ENCODE measurements around the gene MAP2.

MAP2 gene

DNA sequence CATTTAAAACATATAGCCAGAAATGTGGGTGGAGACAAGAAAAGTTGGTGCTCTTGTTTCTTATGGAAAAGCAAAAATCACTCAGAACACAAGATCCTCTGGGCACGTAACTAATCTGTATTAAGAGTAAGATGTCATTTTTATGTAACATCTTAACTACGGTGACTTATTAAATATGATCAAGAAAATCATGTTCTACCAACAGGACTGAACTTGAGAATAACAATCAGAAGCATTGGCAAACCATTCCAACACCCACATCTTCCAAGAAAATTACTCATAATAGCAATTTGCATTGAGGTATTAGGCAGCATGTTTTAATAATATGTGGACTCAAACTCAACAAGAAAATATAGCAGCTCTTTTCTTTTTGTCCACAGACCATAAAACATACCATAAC lies 21.6 kb downstream of the MAP2 start:
- H3K4me3 ChIP-seq (ENCODE audit: low read depth, low read length): no peak overlapping the region
- no peak for TF ChIP-seq MYC (IDR thresholded peaks at IDR 0.05; ENCODE audit: low read depth, low read length)
- TF ChIP-seq, protein P1, sequence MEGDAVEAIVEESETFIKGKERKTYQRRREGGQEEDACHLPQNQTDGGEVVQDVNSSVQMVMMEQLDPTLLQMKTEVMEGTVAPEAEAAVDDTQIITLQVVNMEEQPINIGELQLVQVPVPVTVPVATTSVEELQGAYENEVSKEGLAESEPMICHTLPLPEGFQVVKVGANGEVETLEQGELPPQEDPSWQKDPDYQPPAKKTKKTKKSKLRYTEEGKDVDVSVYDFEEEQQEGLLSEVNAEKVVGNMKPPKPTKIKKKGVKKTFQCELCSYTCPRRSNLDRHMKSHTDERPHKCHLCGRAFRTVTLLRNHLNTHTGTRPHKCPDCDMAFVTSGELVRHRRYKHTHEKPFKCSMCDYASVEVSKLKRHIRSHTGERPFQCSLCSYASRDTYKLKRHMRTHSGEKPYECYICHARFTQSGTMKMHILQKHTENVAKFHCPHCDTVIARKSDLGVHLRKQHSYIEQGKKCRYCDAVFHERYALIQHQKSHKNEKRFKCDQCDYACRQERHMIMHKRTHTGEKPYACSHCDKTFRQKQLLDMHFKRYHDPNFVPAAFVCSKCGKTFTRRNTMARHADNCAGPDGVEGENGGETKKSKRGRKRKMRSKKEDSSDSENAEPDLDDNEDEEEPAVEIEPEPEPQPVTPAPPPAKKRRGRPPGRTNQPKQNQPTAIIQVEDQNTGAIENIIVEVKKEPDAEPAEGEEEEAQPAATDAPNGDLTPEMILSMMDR (IDR thresholded peaks at IDR 0.05; ENCODE audit: low read depth, low read length): no peak
- no peak for TF ChIP-seq POLR2A (IDR thresholded peaks at IDR 0.05; ENCODE audit: extremely low read depth, insufficient read length)
- TF ChIP-seq, protein P2, sequence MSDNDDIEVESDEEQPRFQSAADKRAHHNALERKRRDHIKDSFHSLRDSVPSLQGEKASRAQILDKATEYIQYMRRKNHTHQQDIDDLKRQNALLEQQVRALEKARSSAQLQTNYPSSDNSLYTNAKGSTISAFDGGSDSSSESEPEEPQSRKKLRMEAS (IDR thresholded peaks at IDR 0.05; ENCODE audit: low read depth, low read length): no peak
- DNase-seq (ENCODE audit: low read depth): no peak

DNA sequence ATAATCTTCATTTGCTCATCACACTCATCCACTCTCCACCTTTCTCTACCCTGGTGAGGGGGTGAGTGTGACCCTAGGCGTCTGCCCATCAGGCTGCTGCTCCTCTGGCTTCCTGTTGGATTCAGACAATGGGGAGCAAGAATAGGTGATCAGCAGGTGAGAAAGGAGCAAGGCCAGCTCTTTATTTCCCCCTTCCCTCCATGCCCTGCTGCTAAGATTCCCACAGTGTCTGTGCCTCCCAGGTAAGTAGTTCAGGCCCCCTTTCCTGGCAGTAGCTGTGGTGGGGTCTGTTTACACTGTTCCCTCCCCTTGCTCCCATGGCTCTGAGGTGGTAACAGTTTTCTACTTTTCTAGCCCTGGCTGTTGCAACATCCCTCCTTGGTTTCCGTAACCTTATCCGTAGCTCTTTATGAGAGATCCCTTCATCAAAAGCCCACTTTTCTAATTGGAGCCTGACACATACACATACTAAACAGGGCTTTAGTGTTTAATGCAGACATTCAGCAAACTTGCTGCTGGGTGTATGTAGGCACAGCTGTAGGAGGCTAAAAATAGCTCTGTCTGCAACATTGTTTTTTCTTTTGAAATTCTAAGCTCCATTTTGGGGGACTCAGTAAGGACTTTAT lies 27.5 kb downstream of the MAP2 start:
- DNase-seq (ENCODE audit: low read depth): no peak
- H3K4me3 ChIP-seq (ENCODE audit: low read depth, low read length): no peak overlapping the region
- TF ChIP-seq POLR2A (IDR thresholded peaks at IDR 0.05; ENCODE audit: extremely low read depth, insufficient read length): no peak

DNA sequence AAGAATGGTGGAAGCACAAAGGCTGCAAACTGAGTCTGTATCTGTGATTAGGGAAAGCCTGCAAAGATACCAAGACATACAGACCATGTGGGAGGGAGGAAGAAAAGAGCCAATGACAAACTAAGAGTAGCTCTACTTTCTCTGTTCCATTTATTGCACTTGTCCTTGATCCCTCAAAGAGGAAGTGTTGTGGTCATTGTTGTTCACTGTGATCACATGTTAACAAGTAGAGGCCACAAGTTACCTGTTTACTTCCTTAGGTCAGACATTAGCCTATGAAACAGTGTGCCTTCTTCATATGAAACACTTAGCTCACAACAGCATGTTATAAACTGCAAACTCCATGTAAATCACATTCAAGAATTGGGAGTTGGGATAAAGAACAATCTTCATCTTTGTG lies 32.6 kb downstream of the MAP2 start:
- peak; percentile 7 for DNase-seq (ENCODE audit: low read depth)
- no peak overlapping the region for H3K4me3 ChIP-seq (ENCODE audit: low read depth, low read length)
- TF ChIP-seq MYC (IDR thresholded peaks at IDR 0.05; ENCODE audit: low read depth, low read length) (no peak), POLR2A (IDR thresholded peaks at IDR 0.05; ENCODE audit: extremely low read depth, insufficient read length) (no peak)
- TF ChIP-seq, protein P1 (IDR thresholded peaks at IDR 0.05; ENCODE audit: low read depth, low read length): no peak
- TF ChIP-seq, protein P2 (IDR thresholded peaks at IDR 0.05; ENCODE audit: low read depth, low read length): no peak

DNA sequence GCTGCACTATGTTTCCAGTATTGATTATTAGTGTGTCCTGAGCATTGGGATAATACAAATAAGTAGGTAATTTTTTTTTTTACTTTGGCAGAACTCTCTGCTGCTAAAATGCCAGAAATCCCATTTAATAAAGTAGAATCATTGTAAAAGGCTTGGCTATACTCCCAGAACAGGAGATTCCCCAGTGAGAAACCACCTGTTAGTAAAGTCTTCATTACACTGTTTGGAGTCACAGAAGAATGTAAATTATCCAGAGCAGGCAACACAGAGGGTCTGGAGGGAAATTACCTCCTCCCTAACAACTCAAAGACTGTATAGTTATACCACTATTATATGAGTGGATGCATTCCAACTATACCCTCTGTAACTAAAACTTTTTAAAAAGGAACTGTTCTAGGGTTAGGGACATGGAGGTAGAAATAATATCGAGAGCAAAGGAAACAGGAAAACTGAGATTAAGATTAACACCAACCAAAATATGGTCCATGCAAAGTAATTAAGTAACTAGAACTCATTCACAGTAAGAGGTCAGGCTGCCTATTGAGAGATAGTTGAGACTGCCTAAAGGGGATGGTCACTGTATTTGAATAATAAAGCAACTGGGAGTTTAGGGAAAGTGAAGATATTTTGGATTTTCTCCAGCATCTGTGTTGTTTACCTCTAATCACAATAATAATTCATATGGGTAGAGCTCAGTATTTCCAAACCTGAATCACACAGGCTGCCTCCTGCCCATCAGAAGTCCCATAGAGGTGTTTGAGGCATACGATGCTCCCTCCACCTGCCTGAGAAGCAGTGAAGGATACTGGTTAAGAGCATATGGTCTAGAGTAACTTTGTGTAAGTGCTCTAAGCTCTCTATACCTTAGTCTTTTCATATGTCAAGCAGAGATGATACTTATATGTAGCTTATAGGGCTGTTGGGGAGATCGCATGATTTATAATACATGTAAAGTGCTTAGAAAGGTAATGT lies 34.4 kb downstream of the MAP2 start:
- TF ChIP-seq MYC (IDR thresholded peaks at IDR 0.05; ENCODE audit: low read depth, low read length): no peak
- TF ChIP-seq, protein P1 (IDR thresholded peaks at IDR 0.05; ENCODE audit: low read depth, low read length): no peak
- TF ChIP-seq, protein P2 (IDR thresholded peaks at IDR 0.05; ENCODE audit: low read depth, low read length): no peak
- TF ChIP-seq POLR2A (IDR thresholded peaks at IDR 0.05; ENCODE audit: extremely low read depth, insufficient read length): no peak
- no peak for DNase-seq (ENCODE audit: low read depth)
- H3K4me3 ChIP-seq (ENCODE audit: low read depth, low read length): no peak overlapping the region

DNA sequence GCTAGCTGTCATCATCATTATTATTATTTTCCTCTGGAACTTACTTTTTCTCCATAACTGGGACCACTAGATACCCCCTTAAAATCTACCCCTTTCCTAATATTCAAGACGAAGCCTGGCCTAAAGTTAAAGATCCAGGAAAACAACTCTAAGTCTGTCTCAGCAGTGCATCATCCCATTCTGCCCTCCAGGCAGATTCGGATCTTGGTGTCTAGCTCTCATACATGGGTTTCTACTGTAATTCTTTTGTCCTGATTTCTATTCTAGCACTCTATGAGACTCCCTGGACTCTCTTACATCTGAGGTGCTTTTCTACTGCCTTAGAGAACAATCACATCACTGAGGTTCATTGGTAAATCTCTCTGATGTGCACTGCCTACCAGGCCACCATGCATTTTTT lies 35.5 kb downstream of the MAP2 start:
- no peak for DNase-seq (ENCODE audit: low read depth)
- no peak overlapping the region for H3K4me3 ChIP-seq (ENCODE audit: low read depth, low read length)
- TF ChIP-seq MYC (IDR thresholded peaks at IDR 0.05; ENCODE audit: low read depth, low read length) (no peak), POLR2A (IDR thresholded peaks at IDR 0.05; ENCODE audit: extremely low read depth, insufficient read length) (no peak)
- TF ChIP-seq, protein P1 (IDR thresholded peaks at IDR 0.05; ENCODE audit: low read depth, low read length): no peak
- TF ChIP-seq, protein P2 (IDR thresholded peaks at IDR 0.05; ENCODE audit: low read depth, low read length): no peak

DNA sequence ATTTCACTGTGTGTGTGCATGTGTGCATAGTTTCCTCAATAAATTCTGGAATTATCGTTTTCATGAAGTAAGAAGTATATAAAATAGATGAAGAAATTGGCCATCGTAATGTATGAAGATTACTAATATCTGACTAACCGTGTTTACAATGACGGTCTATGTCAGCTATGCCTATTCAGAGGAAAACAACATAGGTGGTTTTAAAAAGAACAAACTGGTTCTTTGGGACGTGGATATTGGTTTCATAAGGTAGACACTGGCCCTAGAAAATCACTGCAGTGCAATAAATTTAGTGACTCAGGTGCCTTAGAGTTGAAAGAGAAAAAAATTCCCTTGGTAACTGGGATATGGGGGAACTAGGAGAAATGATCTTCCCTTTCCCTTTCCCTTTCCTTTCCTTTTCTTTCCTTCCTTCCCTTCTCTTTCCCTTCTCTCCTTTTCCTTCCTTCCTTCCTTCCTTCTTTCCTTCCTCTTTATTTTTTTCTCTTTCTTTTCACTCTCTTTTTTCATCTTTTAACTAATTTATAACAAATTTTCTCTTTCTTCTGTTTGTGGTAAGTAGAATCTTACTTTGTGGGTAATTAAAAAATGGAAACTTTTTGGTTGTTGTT lies 36.4 kb downstream of the MAP2 start:
- no peak overlapping the region for H3K4me3 ChIP-seq (ENCODE audit: low read depth, low read length)
- DNase-seq (ENCODE audit: low read depth): no peak
- TF ChIP-seq, protein P2 (IDR thresholded peaks at IDR 0.05; ENCODE audit: low read depth, low read length): no peak
- TF ChIP-seq MYC (IDR thresholded peaks at IDR 0.05; ENCODE audit: low read depth, low read length) (no peak), POLR2A (IDR thresholded peaks at IDR 0.05; ENCODE audit: extremely low read depth, insufficient read length) (no peak)
- TF ChIP-seq, protein P1 (IDR thresholded peaks at IDR 0.05; ENCODE audit: low read depth, low read length): no peak
